Measurements from ENCODE around the gene RAB28.
"Not testable (repeated sequence)": the region's sequence is repeated elsewhere in the genome, so short reads cannot be mapped to it uniquely, and the experiment has no call there.

The RAB28 gene

GRCh38 chr4:13452927-13453579, 31.1 kb downstream of the RAB28 start:
- in situ Hi-C loops (cut with MboI; ENCODE audit: low sequenced_read_pairs), result no loop called here

DNA sequence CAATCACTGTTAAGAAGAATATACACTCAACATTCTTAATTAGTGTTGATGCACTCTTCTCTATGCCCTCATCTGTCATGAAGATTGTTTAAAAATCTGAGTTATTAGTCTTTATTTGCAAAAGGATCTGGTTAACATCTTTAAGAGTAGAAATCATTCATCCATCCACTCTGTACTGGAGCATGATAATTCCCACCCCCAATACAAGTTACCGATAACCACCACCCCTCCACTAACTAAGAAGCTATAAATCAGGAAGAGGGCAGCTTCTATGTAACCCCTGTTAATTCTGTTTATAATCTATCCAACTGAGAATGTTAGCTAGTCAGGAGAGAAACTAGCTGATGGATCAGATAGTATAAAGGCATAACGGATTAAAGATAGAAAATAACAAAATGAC, 34.5 kb downstream of the RAB28 start:
- in situ Hi-C loops (cut with MboI; ENCODE audit: low sequenced_read_pairs), result no loop called here

- in situ Hi-C loops (cut with MboI; ENCODE audit: low sequenced_read_pairs), result no loop called here
Observed at GRCh38 chr4:13445841-13446790, 38.0 kb downstream of the RAB28 start.

- in situ Hi-C loops (cut with MboI; ENCODE audit: low sequenced_read_pairs), result no loop called here
Observed at GRCh38 chr4:13441506-13441905, 42.6 kb downstream of the RAB28 start.

- in situ Hi-C loops (cut with MboI; ENCODE audit: low sequenced_read_pairs), result no loop called here
Observed at GRCh38 chr4:13436962-13437361, 47.2 kb downstream of the RAB28 start.

- in situ Hi-C loops (cut with MboI; ENCODE audit: low sequenced_read_pairs), result no loop called here
Observed at GRCh38 chr4:13432453-13432852, 51.7 kb downstream of the RAB28 start.

DNA sequence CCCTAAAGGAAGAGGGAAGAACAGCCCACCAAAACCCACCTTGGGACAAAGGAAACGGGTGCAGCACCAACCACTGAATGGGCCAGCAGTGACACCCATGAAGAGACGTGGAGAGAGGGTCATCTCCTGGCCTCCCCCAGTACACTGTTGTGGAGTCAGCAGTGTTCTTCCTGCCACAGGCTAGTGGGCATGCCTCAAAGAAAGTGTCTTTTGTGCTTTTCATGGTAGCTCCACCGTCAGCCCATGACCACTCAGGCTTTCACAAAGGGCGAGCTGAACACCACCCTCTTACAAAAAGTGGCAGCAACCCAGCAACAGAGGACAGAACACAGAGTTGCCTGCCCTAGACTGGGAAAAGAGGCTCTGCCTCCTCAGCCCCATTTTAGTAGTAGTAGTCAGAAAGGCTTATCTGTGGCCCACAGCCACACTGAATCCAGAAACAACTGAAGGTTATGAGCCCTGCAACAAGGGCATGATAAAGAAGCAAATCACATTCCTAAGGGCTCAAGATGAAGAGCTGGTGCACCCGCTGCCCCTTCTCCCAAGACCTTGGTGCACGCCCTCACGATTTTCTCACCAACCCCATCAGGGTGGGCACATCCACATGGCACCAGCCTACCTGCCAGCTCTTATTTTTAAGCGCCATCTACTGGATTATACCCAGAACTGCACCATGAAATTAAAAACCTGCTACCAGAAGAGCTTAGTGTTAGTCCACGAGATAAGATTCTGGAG, 53.1 kb downstream of the RAB28 start:
- in situ Hi-C loops (cut with MboI; ENCODE audit: low sequenced_read_pairs), result no loop called here

- in situ Hi-C loops (cut with MboI; ENCODE audit: low sequenced_read_pairs), result no loop called here
Observed at GRCh38 chr4:13427599-13428325, 56.4 kb downstream of the RAB28 start.

- in situ Hi-C loops (cut with MboI; ENCODE audit: low sequenced_read_pairs), result no loop called here
Observed at GRCh38 chr4:13415068-13415785, 68.9 kb downstream of the RAB28 start.

GRCh38 chr4:13413729-13414437, 70.3 kb downstream of the RAB28 start:
- in situ Hi-C loops (cut with MboI; ENCODE audit: low sequenced_read_pairs), result no loop called here

GRCh38 chr4:13411942-13412341, 72.2 kb downstream of the RAB28 start:
- in situ Hi-C loops (cut with MboI; ENCODE audit: low sequenced_read_pairs), result no loop called here

DNA sequence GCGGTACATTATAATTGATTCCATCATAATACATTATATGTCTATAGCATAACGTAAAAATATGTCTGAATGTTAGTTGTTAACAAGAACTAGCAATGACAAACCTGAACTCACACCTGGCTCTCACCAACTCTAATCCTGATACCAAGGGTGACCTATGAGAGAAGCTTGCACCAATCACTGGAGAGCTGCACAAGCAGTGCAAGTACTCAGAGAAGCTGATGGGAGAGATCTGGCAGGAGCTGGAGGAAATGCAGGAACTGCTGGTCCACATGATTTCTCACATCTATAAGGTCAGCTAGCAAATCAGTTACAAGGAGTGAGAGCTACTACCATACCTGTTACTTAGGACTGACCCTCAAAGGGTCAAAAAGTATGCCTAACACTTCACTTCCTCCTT, 74.8 kb downstream of the RAB28 start:
- in situ Hi-C loops (cut with MboI; ENCODE audit: low sequenced_read_pairs), result no loop called here

DNA sequence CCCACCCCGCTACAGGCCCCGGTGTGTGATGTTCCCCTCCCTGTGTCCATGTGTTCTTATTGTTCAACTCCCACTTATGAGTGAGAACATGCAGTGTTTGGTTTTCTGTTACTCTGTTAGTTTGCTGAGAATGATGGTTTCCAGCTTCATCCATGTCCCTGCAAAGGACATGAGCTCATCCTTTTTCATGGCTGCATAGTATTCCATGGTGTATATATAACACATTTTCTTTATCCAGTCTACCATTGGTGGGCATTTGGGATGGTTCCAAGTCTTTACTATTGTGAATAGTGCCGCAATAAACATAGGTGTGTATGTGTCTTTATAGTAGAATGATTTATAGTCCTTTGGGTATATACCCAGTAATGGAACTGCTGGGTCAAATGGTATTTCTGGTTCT, 78.0 kb downstream of the RAB28 start:
- in situ Hi-C loops (cut with MboI; ENCODE audit: low sequenced_read_pairs), result not testable (repeated sequence)

DNA sequence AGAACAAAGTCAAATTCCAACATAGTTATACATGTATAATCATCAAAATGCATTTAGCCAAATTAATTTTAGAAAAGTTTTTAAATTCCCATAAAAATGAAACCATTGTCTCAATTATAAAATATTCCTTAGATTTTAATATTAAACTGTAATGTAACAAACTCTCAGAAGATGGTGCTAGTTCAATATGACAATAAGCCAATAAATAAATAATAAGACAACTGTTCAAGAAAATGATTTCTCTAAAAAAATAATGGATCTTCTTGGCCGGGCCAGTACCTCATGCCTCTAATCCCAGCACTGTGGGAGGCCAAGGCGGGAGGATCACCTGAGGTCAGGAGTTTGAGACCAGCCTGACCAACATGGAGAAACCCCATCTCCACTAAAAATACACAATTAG, 80.3 kb downstream of the RAB28 start:
- in situ Hi-C loops (cut with MboI; ENCODE audit: low sequenced_read_pairs), result no loop called here

- in situ Hi-C loops (cut with MboI; ENCODE audit: low sequenced_read_pairs), result no loop called here
Observed at GRCh38 chr4:13403326-13403725, 80.8 kb downstream of the RAB28 start.

DNA sequence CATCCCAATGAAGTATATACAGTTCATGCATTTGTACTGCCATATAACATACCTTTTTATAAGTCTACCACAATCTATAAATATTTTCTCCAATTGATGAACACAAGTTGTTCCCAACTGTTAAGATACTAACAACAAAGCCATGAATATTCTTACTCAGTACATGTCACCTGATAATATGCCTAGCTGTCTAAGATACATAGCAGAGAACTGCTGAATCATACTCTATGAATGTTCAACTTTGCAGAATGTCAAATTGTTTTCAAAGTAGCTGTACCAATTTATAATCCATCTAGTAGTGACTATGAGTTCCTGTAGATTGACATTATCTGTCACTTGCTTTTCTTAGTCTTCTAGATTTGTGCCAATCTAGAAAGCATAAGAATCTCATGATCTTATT, 84.9 kb downstream of the RAB28 start:
- in situ Hi-C loops (cut with MboI; ENCODE audit: low sequenced_read_pairs), result no loop called here

DNA sequence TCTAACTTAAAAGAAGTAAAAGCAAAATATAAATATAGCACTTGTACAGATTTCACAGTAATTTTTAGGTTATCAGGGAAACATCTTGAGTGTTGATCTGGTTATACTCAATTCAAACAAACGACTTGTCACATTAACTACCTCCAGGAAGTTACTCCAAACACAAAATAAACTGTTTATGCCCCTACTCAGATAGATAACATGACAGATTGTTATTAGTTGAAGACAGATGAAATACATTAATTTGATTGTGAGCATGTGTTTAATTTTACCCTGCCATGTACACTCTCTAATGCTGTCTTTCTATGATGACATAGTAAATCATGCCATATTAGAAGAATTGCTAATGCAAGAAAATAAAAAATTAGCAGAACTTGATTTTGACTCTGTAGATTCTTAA, 88.0 kb downstream of the RAB28 start:
- in situ Hi-C loops (cut with MboI; ENCODE audit: low sequenced_read_pairs), result no loop called here

DNA sequence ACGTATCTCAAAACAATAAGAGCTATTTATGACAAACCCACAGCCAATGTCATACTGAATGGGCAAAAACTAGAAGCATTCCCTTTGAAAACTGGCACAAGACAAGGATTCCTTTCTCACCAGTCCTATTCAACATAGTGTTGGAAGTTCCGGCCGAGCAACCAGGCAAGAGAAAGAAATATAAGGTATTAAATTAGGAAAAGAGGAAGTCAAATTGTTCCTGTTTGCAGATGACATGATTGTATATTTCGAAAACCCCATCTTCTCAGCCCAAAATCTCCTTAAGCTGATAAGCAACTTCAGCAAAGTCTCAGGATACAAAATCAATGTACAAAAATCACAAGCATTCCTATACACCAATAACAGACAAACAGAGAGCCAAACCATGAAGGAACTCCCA, 94.2 kb downstream of the RAB28 start:
- in situ Hi-C loops (cut with MboI; ENCODE audit: low sequenced_read_pairs), result not testable (repeated sequence)

- in situ Hi-C loops (cut with MboI; ENCODE audit: low sequenced_read_pairs), result no loop called here
Observed at GRCh38 chr4:13386405-13387107, 97.6 kb downstream of the RAB28 start.

Data from hTERT RPE-1 (cell line).